22Rv1 (cell line): Measurements from ENCODE around the gene SEMA6A.
A peak's percentile ranks its signal among the peaks of the same experiment; 100 is the strongest.

ENCODE experiments used
- H3K27ac ChIP-seq: fragments of 450-650 bp; 2 replicates; pipeline ENCODE4 v1.5.1; 2017
- CTCF ChIP-seq: fragments of 450-650 bp; IDR thresholded peaks from 2 replicates; pipeline ENCODE4 v1.5.1; 2017; ENCODE audit warnings: mild to moderate bottlenecking
- ZFX ChIP-seq: fragments of 450-650 bp; IDR thresholded peaks from 2 replicates; pipeline ENCODE4 v1.6.1; 2017; ENCODE audit warnings: antibody characterized with exemption, borderline replicate concordance

The SEMA6A gene

GRCh38 chr5:116449458-116449857 lies 125.2 kb downstream of the SEMA6A start:
- TF ChIP-seq ZFX (no peak), CTCF (no peak)
- no peak overlapping the region for H3K27ac ChIP-seq

- no peak for TF ChIP-seq ZFX
- TF ChIP-seq CTCF: no peak
- no peak overlapping the region for H3K27ac ChIP-seq
Observed at GRCh38 chr5:116448870-116449427, 125.7 kb downstream of the SEMA6A start.

GRCh38 chr5:116448450-116448849 lies 126.2 kb downstream of the SEMA6A start:
- no peak overlapping the region for H3K27ac ChIP-seq
- no peak for TF ChIP-seq CTCF
- TF ChIP-seq ZFX: no peak

GRCh38 chr5:116446356-116447005 lies 128.1 kb downstream of the SEMA6A start:
- TF ChIP-seq CTCF (no peak), ZFX (no peak)
- no peak overlapping the region for H3K27ac ChIP-seq

- H3K27ac ChIP-seq: 0 out of 2 replicates have a peak overlapping the region, but pooled peaks have one; percentile 30
- TF ChIP-seq ZFX (no peak), CTCF (no peak)
Observed at GRCh38 chr5:116445311-116445710, 129.3 kb downstream of the SEMA6A start.

- TF ChIP-seq ZFX: no peak
- TF ChIP-seq CTCF: no peak
- peak overlapping the region; percentile 30 for H3K27ac ChIP-seq
Observed at GRCh38 chr5:116444373-116445295, 130.0 kb downstream of the SEMA6A start.
